Naive thymus-derived CD8-positive, alpha-beta T cell (primary cell): ENCODE measurements around the gene IRAK2. TPM values are rescaled to one million over a fixed set of nuclear protein-coding genes. Genes with fewer than 3 reads are reported as not detected.
A peak's percentile ranks its signal among the peaks of the same experiment; 100 is the strongest.
"Not testable (repeated sequence)": the region's sequence is repeated elsewhere in the genome, so short reads cannot be mapped to it uniquely, and the experiment has no call there.

Experiments
- ATAC-seq, 2 donors: fragments of 150-1000 bp; cut with Tn5 transposase in 1 of 2; sonication (Bioruptor Pico), chemical (Tn5 transposase) in 1 of 2; 1 replicate in 1 of 2; 2 replicates in 1 of 2; pipeline ENCODE4 v1.10.0; 2021; ENCODE audit warnings: mild to moderate bottlenecking in 2 of 2, moderate library complexity in 2 of 2
- POLR2A ChIA-PET: fragments of 350-600 bp; sonication (Branson Sonifier 250); formaldehyde crosslinking; loops from one replicate; lab custom pipeline; 2021; ENCODE audit warnings: antibody characterized with exemption; lab: Charles Lee
- DNase-seq, 10 donors: peaks; one replicate each; pipeline versions ENCODE4 v3.0.0 to v3.0.0-alpha.2; 2020 to 2022
- H3K27ac Mint-ChIP-seq, 10 donors: one replicate each; pipeline ENCODE4 v1.8.0; 2020 to 2022; ENCODE audit warnings: mild to moderate bottlenecking in 10 of 10, mixed read lengths in 10 of 10, moderate library complexity in 4 of 10, inconsistent platforms in 1 of 10
- H3K27me3 Mint-ChIP-seq, 5 donors: one replicate each; pipeline ENCODE4 v1.8.0; 2021 to 2022; ENCODE audit warnings: mixed read lengths in 5 of 5
- H3K36me3 Mint-ChIP-seq, 3 donors: one replicate each; pipeline ENCODE4 v1.8.0; 2020 to 2022; ENCODE audit warnings: mixed read lengths in 3 of 3, mild to moderate bottlenecking in 2 of 3, inconsistent platforms in 1 of 3
- H3K4me1 Mint-ChIP-seq, 4 donors: one replicate each; pipeline ENCODE4 v1.8.0; 2021 to 2022; ENCODE audit warnings: mixed read lengths in 4 of 4
- H3K4me3 Mint-ChIP-seq, 10 donors: one replicate each; pipeline ENCODE4 v1.8.0; 2020 to 2022; ENCODE audit warnings: mild to moderate bottlenecking in 10 of 10, mixed read lengths in 10 of 10, moderate library complexity in 6 of 10, inconsistent platforms in 1 of 10
- H3K9me3 Mint-ChIP-seq, 9 donors: one replicate each; pipeline ENCODE4 v1.8.0; 2020 to 2022; ENCODE audit warnings: mixed read lengths in 9 of 9, mild to moderate bottlenecking in 3 of 9, inconsistent platforms in 1 of 9, moderate library complexity in 1 of 9
- polyA plus RNA-seq, 3 donors: library from polyadenylated mRNA; unstranded; fragments of 300-500 nt; fragmentation: Illumina TruSeq; gene quantifications; one replicate each; pipeline ENCODE4 v1.2.3, GENCODE V29; 2021
- total RNA-seq, 8 experiments: library from RNA in 2 of 8; stranded (reverse) in 2 of 8; gene quantifications; one replicate each; pipeline ENCODE4 v1.2.3 and lab custom pipeline; 2021 to 2026

Gene IRAK2
- total and polyA plus RNA-seq, 5 experiments from 2014 or later, result 2.9 to 6.0 (median 4.4) TPM

DNA sequence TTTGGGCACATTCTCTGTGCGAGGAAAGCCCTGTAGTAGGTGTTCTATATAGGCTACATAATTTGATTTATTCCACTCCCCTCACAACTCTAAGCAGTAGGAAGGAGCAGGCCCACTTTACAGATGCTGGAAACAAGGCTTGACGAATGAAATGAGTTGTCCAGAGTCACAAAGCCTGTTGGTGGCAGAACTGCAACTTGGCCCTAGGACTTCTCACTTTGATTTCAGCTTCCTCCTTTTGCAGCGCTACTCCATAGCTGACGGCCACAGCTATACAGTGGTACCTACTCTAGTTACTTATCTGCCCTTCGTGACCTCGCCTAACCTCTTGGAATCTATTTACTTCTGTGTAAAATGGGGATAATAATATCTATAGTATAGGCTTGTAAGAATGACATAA is 2.5 kb upstream of the IRAK2 start:
- Mint-ChIP-seq H3K4me3 (no peak overlapping the region), H3K27me3 (no peaks in the 10 kb centered on the region), H3K9me3 (no peaks in the 10 kb centered on the region), H3K4me1 (peaks cover 5 to 27% (median 15%) of the 10 kb centered on the region in 4 donors), H3K27ac (no peak overlapping the region), H3K36me3 (no peaks in the 10 kb centered on the region)
- no peak for ATAC-seq
- POLR2A ChIA-PET, result interaction anchor here (0.9 to 5.6 kb wide), 2 partner anchors 31 to 102 kb away, joined by 3 to 43 read pairs; no protein-coding TSS in a partner anchor
- no peak for DNase-seq

GRCh38 chr3:10164201-10164545 is 546 bp upstream of the IRAK2 start:
- peak overlapping the region in 7 of 10 donors; percentile 13 to 83 (median 65) for H3K27ac Mint-ChIP-seq
- POLR2A ChIA-PET, result interaction anchor here (0.6 to 5.6 kb wide), 5 partner anchors 12 to 38 kb away, joined by 4 to 43 read pairs (median 6); no protein-coding TSS in a partner anchor
- H3K9me3 Mint-ChIP-seq, H3K27me3 Mint-ChIP-seq, ATAC-seq, DNase-seq: not testable (repeated sequence)
- H3K36me3 Mint-ChIP-seq, result peaks cover 2 to 13% (median 7%) of the 10 kb centered on the region in 3 donors
- peaks cover 5 to 31% (median 17%) of the 10 kb centered on the region in 4 donors for H3K4me1 Mint-ChIP-seq
- peak overlapping the region; percentile 71 to 95 (median 82) for H3K4me3 Mint-ChIP-seq

DNA sequence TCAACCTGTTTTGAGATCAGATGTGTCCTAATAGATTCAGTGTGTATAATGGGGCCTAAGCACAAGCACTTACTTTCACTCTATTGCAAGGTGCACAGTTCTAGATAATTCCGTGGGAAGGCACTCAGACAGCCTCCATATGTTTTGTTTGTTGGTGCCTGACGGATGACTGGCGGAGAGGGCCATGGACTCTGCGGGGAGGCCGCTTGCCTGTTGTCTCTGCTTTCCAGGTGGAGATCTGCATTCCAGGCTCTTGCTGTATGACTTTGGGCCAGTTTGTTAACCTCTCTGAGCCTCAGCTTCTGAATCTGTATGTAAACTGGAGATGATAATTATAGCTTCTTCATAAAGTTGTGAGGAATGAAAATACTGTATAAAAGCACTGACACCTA is 1.5 kb downstream of the IRAK2 start:
- no peaks in the 10 kb centered on the region for H3K27me3 Mint-ChIP-seq
- peaks cover 2 to 19% (median 7%) of the 10 kb centered on the region in 3 donors for H3K36me3 Mint-ChIP-seq
- POLR2A ChIA-PET, result interaction anchor here (1.5 to 5.6 kb wide), 3 partner anchors 19 to 27 kb away, joined by 5 to 43 read pairs (median 13); no protein-coding TSS in a partner anchor
- H3K9me3 Mint-ChIP-seq, result peaks cover 0 to 12% (median 7%) of the 10 kb centered on the region in 9 donors
- H3K4me1 Mint-ChIP-seq, result peaks cover 7 to 41% (median 21%) of the 10 kb centered on the region in 4 donors
- ATAC-seq, result no peak
- H3K27ac Mint-ChIP-seq, result peak overlapping the region in 9 of 10 donors; percentile 4 to 82 (median 70)
- no peak for DNase-seq
- H3K4me3 Mint-ChIP-seq, result peak overlapping the region; percentile 19 to 95 (median 74)

- POLR2A ChIA-PET, result no interaction called here
- H3K27ac Mint-ChIP-seq, result peak overlapping the region in 5 of 10 donors; percentile 5 to 54 (median 45)
- DNase-seq, result no peak
- ATAC-seq, result no peak
- H3K4me1 Mint-ChIP-seq, result peaks cover 7 to 49% (median 26%) of the 10 kb centered on the region in 4 donors
- no peaks in the 10 kb centered on the region for H3K27me3 Mint-ChIP-seq
- peaks cover 0 to 12% (median 7%) of the 10 kb centered on the region in 9 donors for H3K9me3 Mint-ChIP-seq
- H3K36me3 Mint-ChIP-seq, result peaks cover 2 to 19% (median 7%) of the 10 kb centered on the region in 3 donors
- H3K4me3 Mint-ChIP-seq, result no peak overlapping the region
These were observed 4.3 kb downstream of the IRAK2 start for GRCh38 chr3:10169000-10169496.

DNA sequence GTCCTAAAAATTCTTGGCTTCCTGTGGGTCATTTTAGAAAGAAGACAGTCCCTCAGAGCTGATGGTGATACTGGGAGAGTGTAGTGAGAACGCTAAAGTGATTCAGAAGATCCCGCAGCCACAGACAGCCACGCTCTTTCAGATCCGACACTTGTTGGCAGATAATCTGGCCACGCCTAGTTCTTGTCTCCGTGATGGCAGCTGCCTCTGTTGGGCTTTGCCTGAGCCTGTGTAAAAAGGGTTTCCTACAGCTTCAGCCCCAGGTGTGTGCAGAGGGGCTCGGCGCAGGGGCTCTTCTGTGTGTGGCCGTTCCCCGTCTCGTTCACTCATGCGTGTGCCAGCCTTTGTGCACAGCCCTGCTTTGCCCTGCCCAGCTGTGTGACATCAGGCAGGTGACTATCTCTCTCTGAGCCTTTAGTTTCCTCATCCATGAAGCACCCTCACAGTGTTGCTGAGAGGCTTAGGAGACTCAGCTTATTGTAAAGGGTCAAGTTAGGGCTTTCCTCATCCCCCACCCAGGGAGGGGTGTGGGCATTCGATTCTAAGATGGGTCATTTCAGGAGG is 6.3 kb downstream of the IRAK2 start:
- POLR2A ChIA-PET, result no interaction called here
- Mint-ChIP-seq H3K27me3 (no peaks in the 10 kb centered on the region), H3K27ac (peak overlapping the region in 3 of 10 donors; percentile 11 to 40 (median 39)), H3K4me3 (no peak overlapping the region), H3K4me1 (peaks cover 7 to 44% (median 24%) of the 10 kb centered on the region in 4 donors), H3K9me3 (peaks cover 0 to 12% (median 7%) of the 10 kb centered on the region in 9 donors), H3K36me3 (peaks cover 2 to 19% (median 7%) of the 10 kb centered on the region in 3 donors)
- no peak for ATAC-seq
- DNase-seq, result no peak

DNA sequence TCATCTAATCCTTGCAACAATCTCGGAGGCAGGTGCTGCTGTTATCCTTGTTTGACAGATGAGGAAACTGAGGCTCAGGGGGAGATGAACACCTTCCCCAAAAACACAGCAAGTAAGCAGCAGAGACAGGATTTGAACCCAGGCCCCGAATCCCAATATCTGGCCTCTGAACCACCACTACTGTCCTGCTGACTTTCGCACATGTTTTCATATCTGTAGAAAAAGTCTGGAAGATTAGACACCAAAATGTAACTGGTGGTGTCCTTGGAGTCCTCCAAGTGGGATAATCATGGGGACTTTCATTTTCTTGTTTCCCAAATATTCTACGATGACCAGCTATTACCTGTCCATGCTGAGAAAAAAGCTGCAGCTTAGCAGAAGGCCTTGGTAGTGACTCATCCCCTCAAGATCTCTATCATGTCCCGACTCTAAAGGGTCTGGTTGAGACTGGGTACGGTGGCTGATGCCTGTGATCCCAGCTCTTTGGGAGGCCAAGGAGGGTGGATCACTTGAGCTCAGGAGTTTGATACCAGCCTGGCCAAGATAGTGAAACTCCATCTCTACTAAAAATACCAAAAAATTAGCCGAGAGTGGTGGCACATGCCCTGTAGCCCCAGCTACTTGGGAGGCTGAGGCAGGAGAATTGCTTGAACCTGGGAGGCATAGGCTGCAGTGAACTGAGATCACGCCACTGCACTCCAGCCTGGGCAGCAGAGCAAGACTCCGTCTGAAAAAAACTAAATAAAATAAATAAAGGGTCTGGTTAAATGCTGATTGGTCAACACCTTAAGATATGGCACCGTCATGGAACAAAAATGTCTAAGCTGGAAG is 8.6 kb downstream of the IRAK2 start:
- ATAC-seq, result no peak
- H3K27me3 Mint-ChIP-seq, result no peaks in the 10 kb centered on the region
- peaks cover 0 to 12% (median 7%) of the 10 kb centered on the region in 9 donors for H3K9me3 Mint-ChIP-seq
- DNase-seq, result no peak
- H3K27ac Mint-ChIP-seq, result peak overlapping the region in 4 of 10 donors; percentile 3 to 80 (median 30)
- no peak overlapping the region for H3K4me3 Mint-ChIP-seq
- POLR2A ChIA-PET, result interaction anchor here (1.2 kb wide), 1 partner anchor 56 kb away, joined by 4 read pairs; no protein-coding TSS in a partner anchor
- H3K4me1 Mint-ChIP-seq, result peaks cover 3 to 30% (median 14%) of the 10 kb centered on the region in 4 donors
- peaks cover 6 to 15% (median 7%) of the 10 kb centered on the region in 3 donors for H3K36me3 Mint-ChIP-seq

DNA sequence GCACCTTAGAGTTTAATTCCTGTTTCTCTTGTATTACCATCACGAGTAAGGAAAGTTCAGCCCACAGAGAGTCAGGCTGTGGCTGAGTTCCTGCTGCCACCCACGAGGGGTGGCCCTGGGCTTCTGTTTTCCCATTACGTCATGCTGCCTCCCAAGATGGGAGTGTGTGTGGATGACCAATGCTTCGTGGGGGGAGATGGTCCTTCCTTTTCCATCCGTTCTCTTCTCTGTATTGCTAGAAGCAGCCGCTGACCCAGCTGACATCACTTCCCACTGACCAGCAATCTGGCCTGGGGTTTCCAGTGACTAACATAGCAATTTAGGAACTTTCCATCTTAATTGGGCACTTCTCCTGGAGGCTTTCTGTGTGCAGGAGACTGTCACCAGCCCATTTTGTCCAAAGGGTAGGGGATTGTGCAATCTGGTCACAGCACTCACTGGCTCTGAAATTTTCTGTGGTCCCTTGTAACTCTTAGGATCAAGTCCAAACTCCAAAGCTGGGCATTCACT is 9.3 kb downstream of the IRAK2 start:
- peak overlapping the region in 1 of 10 donors; percentile 12 for H3K4me3 Mint-ChIP-seq
- peaks cover 3 to 33% (median 16%) of the 10 kb centered on the region in 4 donors for H3K4me1 Mint-ChIP-seq
- no peak for DNase-seq
- peaks cover 0 to 6% (median under 1%) of the 10 kb centered on the region in 9 donors for H3K9me3 Mint-ChIP-seq
- peak overlapping the region in 6 of 10 donors; percentile 3 to 80 (median 43) for H3K27ac Mint-ChIP-seq
- no peak for ATAC-seq
- peaks cover 2 to 10% (median 8%) of the 10 kb centered on the region in 3 donors for H3K36me3 Mint-ChIP-seq
- POLR2A ChIA-PET, result interaction anchor here (0.9 kb wide), 1 partner anchor 20 kb away, joined by 4 read pairs; no protein-coding TSS in a partner anchor
- no peaks in the 10 kb centered on the region for H3K27me3 Mint-ChIP-seq

GRCh38 chr3:10175334-10175733 is 10.6 kb downstream of the IRAK2 start:
- Mint-ChIP-seq H3K4me1 (peaks cover 4 to 36% (median 21%) of the 10 kb centered on the region in 4 donors), H3K36me3 (peaks cover 0 to 24% (median 7%) of the 10 kb centered on the region in 3 donors)
- DNase-seq, H3K27ac Mint-ChIP-seq, H3K27me3 Mint-ChIP-seq, H3K9me3 Mint-ChIP-seq, POLR2A ChIA-PET, H3K4me3 Mint-ChIP-seq, ATAC-seq: not testable (repeated sequence)

GRCh38 chr3:10176150-10176549 is 11.4 kb downstream of the IRAK2 start:
- not testable (repeated sequence) for H3K27me3 Mint-ChIP-seq, ATAC-seq, H3K9me3 Mint-ChIP-seq, DNase-seq, H3K4me3 Mint-ChIP-seq
- H3K36me3 Mint-ChIP-seq, result peaks cover 0 to 29% (median 9%) of the 10 kb centered on the region in 3 donors
- H3K4me1 Mint-ChIP-seq, result peaks cover 2 to 37% (median 22%) of the 10 kb centered on the region in 4 donors
- POLR2A ChIA-PET, result interaction anchor here (0.6 to 0.7 kb wide), 3 partner anchors 10 to 435 kb away, joined by 3 to 6 read pairs (median 4); no protein-coding TSS in a partner anchor
- H3K27ac Mint-ChIP-seq, result peak overlapping the region in 1 of 10 donors; percentile 11

DNA sequence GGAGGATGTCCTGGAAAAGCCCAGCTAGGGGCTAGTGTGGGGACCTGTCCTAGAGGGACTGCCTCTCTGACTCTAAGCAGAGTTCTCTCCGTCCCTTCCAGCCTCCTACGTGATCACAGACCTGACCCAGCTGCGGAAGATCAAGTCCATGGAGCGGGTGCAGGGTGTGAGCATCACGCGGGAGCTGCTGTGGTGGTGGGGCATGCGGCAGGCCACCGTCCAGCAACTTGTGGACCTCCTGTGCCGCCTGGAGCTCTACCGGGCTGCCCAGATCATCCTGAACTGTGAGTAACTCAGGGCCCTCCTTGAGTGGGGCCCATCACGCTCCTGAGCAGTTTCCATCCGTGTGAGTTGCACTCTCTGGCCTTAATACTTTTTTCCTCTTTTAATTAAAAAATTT is 13.0 kb downstream of the IRAK2 start:
- DNase-seq (no peak), ATAC-seq (no peak)
- Mint-ChIP-seq H3K4me1 (peaks cover 2 to 43% (median 27%) of the 10 kb centered on the region in 4 donors), H3K36me3 (peaks cover 0 to 36% (median 10%) of the 10 kb centered on the region in 3 donors), H3K27me3 (no peaks in the 10 kb centered on the region), H3K9me3 (no peaks in the 10 kb centered on the region), H3K27ac (peak overlapping the region in 1 of 10 donors; percentile 57), H3K4me3 (no peak overlapping the region)
- POLR2A ChIA-PET, result interaction anchor here (0.5 to 0.9 kb wide), 2 partner anchors 9 to 16 kb away, joined by 3 to 5 read pairs; no protein-coding TSS in a partner anchor

DNA sequence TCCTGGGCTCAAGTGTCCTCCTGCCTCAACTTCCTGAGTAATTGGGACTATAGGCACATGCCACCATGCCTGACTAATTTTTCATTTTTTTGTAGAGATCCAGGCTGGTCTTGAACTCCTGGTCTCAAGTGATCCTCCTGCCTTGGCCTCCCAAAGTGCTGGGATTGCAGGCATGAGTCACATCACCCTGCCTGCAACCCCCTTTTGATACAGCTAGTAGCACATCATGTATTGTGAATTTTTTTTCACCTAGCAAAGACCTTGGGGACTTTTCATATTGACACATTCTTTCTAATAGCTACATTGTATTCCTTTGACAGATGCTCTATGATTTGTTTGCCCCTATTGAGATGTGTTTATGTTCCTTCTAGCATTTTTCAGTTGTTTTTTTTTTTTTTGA is 14.2 kb downstream of the IRAK2 start:
- Mint-ChIP-seq H3K4me3 (no peak overlapping the region), H3K27ac (peak overlapping the region in 4 of 10 donors; percentile 27 to 82 (median 48)), H3K36me3 (peaks cover 0 to 36% (median 10%) of the 10 kb centered on the region in 3 donors), H3K27me3 (no peaks in the 10 kb centered on the region), H3K4me1 (peaks cover 3 to 38% (median 24%) of the 10 kb centered on the region in 4 donors), H3K9me3 (no peaks in the 10 kb centered on the region)
- ATAC-seq (no peak), DNase-seq (no peak)
- POLR2A ChIA-PET, result interaction anchor here (0.7 to 1.8 kb wide), 3 partner anchors 13 to 62 kb away, joined by 4 to 8 read pairs (median 7); no protein-coding TSS in a partner anchor

GRCh38 chr3:10180289-10180688 is 15.6 kb downstream of the IRAK2 start:
- peaks cover 0 to 36% (median 10%) of the 10 kb centered on the region in 3 donors for H3K36me3 Mint-ChIP-seq
- ATAC-seq (no peak), DNase-seq (no peak)
- no peaks in the 10 kb centered on the region for H3K9me3 Mint-ChIP-seq
- peak overlapping the region in 5 of 10 donors; percentile 24 to 82 (median 46) for H3K27ac Mint-ChIP-seq
- no peak overlapping the region for H3K4me3 Mint-ChIP-seq
- no peaks in the 10 kb centered on the region for H3K27me3 Mint-ChIP-seq
- peaks cover 5 to 42% (median 27%) of the 10 kb centered on the region in 4 donors for H3K4me1 Mint-ChIP-seq
- POLR2A ChIA-PET, result interaction anchor here (1.5 kb wide), 1 partner anchor 13 kb away, joined by 8 read pairs; no protein-coding TSS in a partner anchor
